ENCODE measurements around the gene EIF2AK2. TPM values are rescaled to one million over a fixed set of nuclear protein-coding genes. Genes with fewer than 3 reads are reported as not detected.

Gene EIF2AK2
- total and polyA plus RNA-seq, 8 donors: 36.1 to 54.2 (median 37.9) TPM

DNA sequence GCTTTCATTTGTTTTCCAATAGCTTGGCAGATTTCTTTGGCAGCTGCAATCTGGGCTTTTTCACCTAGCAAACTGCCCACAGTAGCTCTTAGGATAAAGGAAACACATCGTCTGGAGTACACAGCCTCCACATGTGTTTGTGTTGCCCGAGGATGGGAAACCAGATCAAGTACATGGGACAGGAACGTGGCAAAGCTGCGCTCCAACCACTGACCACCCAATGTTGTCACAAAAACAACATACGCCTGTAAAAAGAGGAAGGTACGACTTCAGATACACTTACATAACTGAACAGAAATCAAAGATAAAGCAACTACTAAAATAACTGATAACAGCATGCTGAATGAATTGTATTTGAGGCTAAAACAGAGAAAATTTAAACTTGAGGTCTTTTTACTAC lies 88.1 kb downstream of the EIF2AK2 start:
- ATAC-seq: no peak
- Histone ChIP-seq H3K36me3 (peaks cover 0 to 95% of the 10 kb centered on the region in 2 donors), H3K9me3 (no peaks in the 10 kb centered on the region), H3K27ac (no peak overlapping the region), H3K4me3 (no peak overlapping the region), H3K27me3 (no peaks in the 10 kb centered on the region), H3K4me1 (no peaks in the 10 kb centered on the region)
- TF ChIP-seq, protein P1, sequence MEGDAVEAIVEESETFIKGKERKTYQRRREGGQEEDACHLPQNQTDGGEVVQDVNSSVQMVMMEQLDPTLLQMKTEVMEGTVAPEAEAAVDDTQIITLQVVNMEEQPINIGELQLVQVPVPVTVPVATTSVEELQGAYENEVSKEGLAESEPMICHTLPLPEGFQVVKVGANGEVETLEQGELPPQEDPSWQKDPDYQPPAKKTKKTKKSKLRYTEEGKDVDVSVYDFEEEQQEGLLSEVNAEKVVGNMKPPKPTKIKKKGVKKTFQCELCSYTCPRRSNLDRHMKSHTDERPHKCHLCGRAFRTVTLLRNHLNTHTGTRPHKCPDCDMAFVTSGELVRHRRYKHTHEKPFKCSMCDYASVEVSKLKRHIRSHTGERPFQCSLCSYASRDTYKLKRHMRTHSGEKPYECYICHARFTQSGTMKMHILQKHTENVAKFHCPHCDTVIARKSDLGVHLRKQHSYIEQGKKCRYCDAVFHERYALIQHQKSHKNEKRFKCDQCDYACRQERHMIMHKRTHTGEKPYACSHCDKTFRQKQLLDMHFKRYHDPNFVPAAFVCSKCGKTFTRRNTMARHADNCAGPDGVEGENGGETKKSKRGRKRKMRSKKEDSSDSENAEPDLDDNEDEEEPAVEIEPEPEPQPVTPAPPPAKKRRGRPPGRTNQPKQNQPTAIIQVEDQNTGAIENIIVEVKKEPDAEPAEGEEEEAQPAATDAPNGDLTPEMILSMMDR (IDR thresholded peaks at IDR 0.05): no peak
- DNase-seq: no peak
- intact Hi-C loops (cut with DNase I): no loop called here

DNA sequence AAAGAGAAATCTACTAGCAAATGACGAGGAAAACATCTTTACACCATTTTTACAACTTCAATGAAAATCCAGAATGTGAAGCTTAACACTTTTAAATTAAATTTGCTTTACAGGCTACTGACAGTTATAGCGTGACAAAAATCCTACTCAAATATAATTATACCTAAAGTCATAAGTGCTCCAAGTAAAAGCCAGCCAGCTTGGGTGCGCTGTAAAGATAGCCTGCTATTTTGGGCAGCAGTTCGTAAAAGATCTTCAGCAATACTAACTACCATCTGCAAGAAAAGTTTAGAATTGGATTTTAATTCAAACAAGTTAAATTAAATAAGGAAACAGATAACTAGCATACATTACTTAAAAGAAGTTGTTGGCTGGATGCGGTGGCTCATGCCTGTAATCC lies 95.0 kb downstream of the EIF2AK2 start:
- Histone ChIP-seq H3K9me3 (no peaks in the 10 kb centered on the region), H3K27me3 (no peaks in the 10 kb centered on the region), H3K27ac (no peak overlapping the region), H3K36me3 (peaks cover 0 to 97% of the 10 kb centered on the region in 2 donors), H3K4me1 (no peaks in the 10 kb centered on the region), H3K4me3 (no peak overlapping the region)
- TF ChIP-seq, protein P1 (IDR thresholded peaks at IDR 0.05): no peak
- DNase-seq: no peak
- intact Hi-C loops (cut with DNase I): no loop called here
- ATAC-seq: no peak

DNA sequence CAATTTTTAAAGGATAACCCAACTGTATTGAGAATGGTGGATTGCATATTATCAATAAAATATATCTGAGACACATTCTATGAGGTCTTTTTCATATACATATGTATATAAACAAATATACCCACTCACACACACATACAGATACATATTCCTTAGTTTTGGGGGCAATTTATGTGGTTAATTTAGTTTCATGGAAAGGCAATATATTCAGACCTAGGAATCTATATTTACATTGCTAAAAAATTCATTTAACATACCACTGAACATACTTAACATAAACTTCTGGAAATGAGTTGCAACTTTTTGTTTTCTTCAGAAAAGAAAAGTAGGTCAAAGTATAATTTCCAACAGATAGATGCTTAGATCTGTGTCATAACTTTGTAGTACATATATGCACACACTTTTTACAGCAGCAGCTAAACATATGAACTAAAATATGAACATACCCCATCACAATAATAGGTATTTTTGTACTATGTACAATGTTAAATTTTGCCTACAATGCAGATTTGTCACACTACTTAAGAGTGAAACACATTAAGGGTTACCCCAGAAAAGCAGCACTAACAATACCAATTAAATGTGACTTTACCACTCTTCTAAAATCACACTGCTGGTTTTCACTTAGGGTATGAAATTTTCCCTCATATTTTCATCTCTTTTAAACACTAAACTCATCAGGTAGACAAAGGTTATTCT lies 95.6 kb downstream of the EIF2AK2 start:
- TF ChIP-seq, protein P1 (IDR thresholded peaks at IDR 0.05): no peak
- H3K27ac ChIP-seq: no peak overlapping the region
- ATAC-seq (no peak), DNase-seq (no peak)
- H3K36me3 ChIP-seq: peaks cover 0 to 97% of the 10 kb centered on the region in 2 donors
- H3K4me3 ChIP-seq: no peak overlapping the region
- intact Hi-C loops (cut with DNase I): no loop called here
- no peaks in the 10 kb centered on the region for H3K9me3 ChIP-seq
- H3K4me1 ChIP-seq: no peaks in the 10 kb centered on the region
- no peaks in the 10 kb centered on the region for H3K27me3 ChIP-seq

DNA sequence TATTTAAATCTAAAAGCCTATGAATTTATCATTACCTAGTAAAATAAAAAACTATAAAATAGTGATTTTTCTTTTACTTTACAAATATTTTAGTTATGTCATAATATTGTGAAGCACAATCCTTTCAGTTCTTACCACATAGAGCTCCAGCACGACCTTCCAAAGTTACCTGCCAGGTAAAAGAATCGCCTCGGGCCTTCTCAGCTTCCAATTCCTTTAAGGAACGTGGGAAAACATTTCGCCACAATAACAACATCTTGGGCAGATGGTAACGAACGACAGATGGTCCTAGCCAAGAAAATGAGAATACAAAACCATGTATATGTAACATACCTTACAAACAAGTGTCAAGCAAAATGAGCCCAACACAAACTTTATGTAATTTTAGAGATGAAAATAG lies 96.3 kb downstream of the EIF2AK2 start:
- H3K27me3 ChIP-seq: no peaks in the 10 kb centered on the region
- no peak for DNase-seq
- intact Hi-C loops (cut with DNase I): no loop called here
- no peaks in the 10 kb centered on the region for H3K4me1 ChIP-seq
- H3K36me3 ChIP-seq: peaks cover 0 to 97% of the 10 kb centered on the region in 2 donors
- no peak overlapping the region for H3K4me3 ChIP-seq
- TF ChIP-seq, protein P1 (IDR thresholded peaks at IDR 0.05): no peak
- no peaks in the 10 kb centered on the region for H3K9me3 ChIP-seq
- no peak overlapping the region for H3K27ac ChIP-seq
- ATAC-seq: no peak

DNA sequence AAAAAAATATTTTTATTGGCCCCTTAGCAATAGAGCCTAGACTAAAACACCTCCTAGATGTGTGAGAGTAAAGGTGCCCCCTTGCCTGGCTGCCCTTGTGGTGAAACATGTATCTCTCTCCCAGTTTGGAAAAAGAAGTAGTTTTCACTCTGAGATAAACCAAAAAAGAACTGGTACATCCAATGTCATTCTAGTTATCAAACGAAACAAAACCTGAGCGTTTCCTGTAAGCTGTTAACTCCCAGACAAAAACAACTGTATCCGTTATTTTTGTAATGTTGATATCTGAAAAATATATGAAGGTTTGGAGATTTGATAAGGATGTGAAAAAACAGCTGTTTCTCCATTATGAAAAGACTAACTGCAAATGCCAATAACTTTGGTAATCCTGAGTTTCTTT lies 96.9 kb downstream of the EIF2AK2 start:
- DNase-seq: no peak
- Histone ChIP-seq H3K36me3 (peaks cover 0 to 97% of the 10 kb centered on the region in 2 donors), H3K4me1 (no peaks in the 10 kb centered on the region), H3K27ac (no peak overlapping the region), H3K4me3 (no peak overlapping the region), H3K9me3 (no peaks in the 10 kb centered on the region), H3K27me3 (no peaks in the 10 kb centered on the region)
- ATAC-seq: no peak
- intact Hi-C loops (cut with DNase I): no loop called here
- TF ChIP-seq, protein P1 (IDR thresholded peaks at IDR 0.05): no peak

Data from left lung (tissue), 10 donors.